Heart left ventricle (tissue), 13 donors: Measurements from ENCODE around the gene CMPK2.

ENCODE experiments used
- CTCF ChIP-seq, 12 donors: fragments of 200-600 bp; sonication (generic) in 4 of 12; IDR thresholded peaks; one replicate each; pipeline versions ENCODE4 v1.5.0 to v1.8.0; 2018 to 2022; ENCODE audit warnings: antibody characterized with exemption in 12 of 12, mild to moderate bottlenecking in 5 of 12
- POLR2A ChIP-seq, 2 donors: fragments of 450-650 bp; IDR thresholded peaks; one replicate each; pipeline ENCODE4 v1.6.1; 2017; ENCODE audit warnings: antibody characterized with exemption in 2 of 2, mild to moderate bottlenecking in 2 of 2, moderate library complexity in 2 of 2
- donor health status: ischemic (EF 13 %, LVEDD 7.1; RV severe dilation, severe dysfunction).
- donor health status: DM: no; HTN: yes; CAD: no.
- donor health status: DM: no; HTN: no; CAD: no.
- donor health status: ischemic (EF 25% LVEDD 6.9; RV normal size, moderate dysfunction).
- donor health status: ischemic (EF 25% LVEDD 5.7; RV mildly dilated, moderate dysfunction).
- donor health status: ischemic (EF 35%, LVEDD 5.7; RV mildly dilated, moderate dysfunction).
- donor health status: nonischemic (EF 11% LVEDD 7.7; RV severe dilation, severe dysfunction).
- donor health status: DM: yes; HTN: yes; CAD: no.
- donor health status: PGD.
- donor health status: ischemic (EF 29% LVEDD 5.4; RV normal size, mild dysfunction).
- donor health status: nonischemic (EF 23%, LVEDD 6.1; RV moderate dilation, normal function).

- TF ChIP-seq CTCF (IDR thresholded peaks at IDR 0.05) (no peak), POLR2A (IDR thresholded peaks at IDR 0.05) (no peak)
Observed at GRCh38 chr2:6846540-6846939, 19.2 kb downstream of the CMPK2 start.
